ENCODE data around the gene MFAP5.
"Not testable (repeated sequence)": the region's sequence is repeated elsewhere in the genome, so short reads cannot be mapped to it uniquely, and the experiment has no call there.

Gene MFAP5

GRCh38 chr12:8624750-8625149, 37.9 kb downstream of the MFAP5 start:
- DNase-seq: not testable (repeated sequence)

GRCh38 chr12:8622646-8623045, 40.0 kb downstream of the MFAP5 start:
- DNase-seq: no peak

- DNase-seq: no peak
These were observed 47.4 kb downstream of the MFAP5 start for GRCh38 chr12:8615206-8615605.

- not testable (repeated sequence) for DNase-seq
These were observed 48.7 kb downstream of the MFAP5 start for GRCh38 chr12:8613881-8614280.

GRCh38 chr12:8612629-8613028, 50.0 kb downstream of the MFAP5 start, which contains the start of gene AICDA:
Gene AICDA, minus strand, starts transcription at chr12:8612859. Its CDS starts 92 bp downstream, at chr12:8612767.
- no peak for DNase-seq

- DNase-seq: peak; percentile 48
These were observed 53.5 kb downstream of the MFAP5 start for GRCh38 chr12:8609061-8609570.

- no peak for DNase-seq
These were observed 55.7 kb downstream of the MFAP5 start for GRCh38 chr12:8606890-8607289.

- no peak for DNase-seq
These were observed 57.6 kb downstream of the MFAP5 start for GRCh38 chr12:8605057-8605456.

GRCh38 chr12:8603856-8604255, 58.8 kb downstream of the MFAP5 start:
- no peak for DNase-seq

- no peak for DNase-seq
These were observed 59.3 kb downstream of the MFAP5 start for GRCh38 chr12:8603286-8603685.

GRCh38 chr12:8596561-8596960, 66.1 kb downstream of the MFAP5 start:
- no peak for DNase-seq
